Upper lobe of right lung (tissue), 1 donor: ENCODE measurements around the gene KLHL26. TPM values are rescaled to one million over a fixed set of nuclear protein-coding genes. Genes with fewer than 3 reads are reported as not detected.

Source experiments
- ATAC-seq: fragments of 200-7000 bp; cut with Tn5 transposase; one replicate; pipeline ENCODE4 v1.9.1; 2020; ENCODE audit warnings: mild to moderate bottlenecking, moderate library complexity
- DNase-seq: peaks from one replicate; pipeline ENCODE4 v3.0.0-alpha.2; 2020
- H3K27ac ChIP-seq: fragments of 200-600 bp; one replicate; pipeline ENCODE4 v1.8.0; 2022
- H3K27me3 ChIP-seq: fragments of 200-600 bp; one replicate; pipeline ENCODE4 v1.8.0; 2022; ENCODE audit warnings: mild to moderate bottlenecking
- H3K36me3 ChIP-seq: fragments of 200-600 bp; one replicate; pipeline ENCODE4 v1.8.0; 2022
- H3K4me1 ChIP-seq: fragments of 200-600 bp; one replicate; pipeline ENCODE4 v1.8.0; 2022
- H3K4me3 ChIP-seq: fragments of 200-600 bp; one replicate; pipeline ENCODE4 v1.8.0; 2022; ENCODE audit warnings: mild to moderate bottlenecking
- H3K9me3 ChIP-seq: fragments of 200-600 bp; one replicate; pipeline ENCODE4 v1.8.0; 2022
- CTCF ChIP-seq: fragments of 200-600 bp; IDR thresholded peaks from one replicate; pipeline ENCODE4 v1.8.0; 2022; ENCODE audit warnings: antibody characterized with exemption
- intact Hi-C: fragments of 100-400 bp; cut with DNase I; formaldehyde crosslinking; loops from one replicate; pipeline ENCODE4 v1.11.0; 2022
- total RNA-seq: library from RNA; stranded (reverse); fragmentation: NEBNext Ultra II Directional; extraction: Animal tissue kit (Norgen Biotek cat#: 25700); gene quantifications from one replicate; pipeline ENCODE4 v1.2.1, GENCODE V29; 2021
- donor health status: DM: no; HTN: yes; CAD: no; lungs with severe emphysema.

Gene KLHL26
- total RNA-seq, 1 donor from 2014 or later: 11.8 TPM

GRCh38 chr19:18718846-18719458, 82.1 kb downstream of the KLHL26 start:
- H3K27me3 ChIP-seq: no peaks in the 10 kb centered on the region
- TF ChIP-seq CTCF: no peak
- H3K36me3 ChIP-seq: no peaks in the 10 kb centered on the region
- H3K4me3 ChIP-seq: no peak overlapping the region
- no peaks in the 10 kb centered on the region for H3K4me1 ChIP-seq
- ATAC-seq (no peak), DNase-seq (no peak)
- intact Hi-C loops: no loop called here
- no peaks in the 10 kb centered on the region for H3K9me3 ChIP-seq
- no peak overlapping the region for H3K27ac ChIP-seq

- H3K27ac ChIP-seq: no peak overlapping the region
- H3K9me3 ChIP-seq: no peaks in the 10 kb centered on the region
- ATAC-seq (no peak), DNase-seq (no peak)
- H3K27me3 ChIP-seq: no peaks in the 10 kb centered on the region
- H3K4me3 ChIP-seq: no peak overlapping the region
- no peaks in the 10 kb centered on the region for H3K4me1 ChIP-seq
- TF ChIP-seq CTCF: no peak
- H3K36me3 ChIP-seq: no peaks in the 10 kb centered on the region
- intact Hi-C loops: no loop called here
These were observed 82.7 kb downstream of the KLHL26 start for GRCh38 chr19:18719541-18719940.

Other genes starting within 250 kb of the KLHL26 start
- gene LRRC25, start 239.4 kb upstream of the KLHL26 start, total RNA-seq: 22.7 TPM
- 57.3 TPM for gene SSBP4, start 217.6 kb upstream of the KLHL26 start, total RNA-seq
- gene ISYNA1, start 198.9 kb upstream of the KLHL26 start, total RNA-seq: 34.6 TPM
- 17.7 TPM for gene ELL, start 115.0 kb upstream of the KLHL26 start, total RNA-seq
- 201 TPM for gene FKBP8, start 93.5 kb upstream of the KLHL26 start, total RNA-seq
- gene KXD1, start 79.2 kb upstream of the KLHL26 start, total RNA-seq: 68.3 TPM
- gene UBA52, start 65.2 kb upstream of the KLHL26 start, total RNA-seq: 840 TPM
- 57.1 TPM for gene REX1BD, start 48.2 kb upstream of the KLHL26 start, total RNA-seq
- 23.4 TPM for gene CRLF1, start 30.2 kb upstream of the KLHL26 start, total RNA-seq
- 2.2 TPM for gene TMEM59L, start 24.2 kb upstream of the KLHL26 start, total RNA-seq
- 13.8 TPM for gene CRTC1, start 46.7 kb downstream of the KLHL26 start, total RNA-seq
- gene COMP, start 154.3 kb downstream of the KLHL26 start, total RNA-seq: 9.7 TPM
- gene UPF1, start 194.9 kb downstream of the KLHL26 start, total RNA-seq: 80.8 TPM